ENCODE results near the gene ATP2A1. TPM values are rescaled to one million over a fixed set of nuclear protein-coding genes. Genes with fewer than 3 reads are reported as not detected.

ATP2A1 gene
- total RNA-seq, 1 experiment from 2014 or later: 2.9 TPM

DNA sequence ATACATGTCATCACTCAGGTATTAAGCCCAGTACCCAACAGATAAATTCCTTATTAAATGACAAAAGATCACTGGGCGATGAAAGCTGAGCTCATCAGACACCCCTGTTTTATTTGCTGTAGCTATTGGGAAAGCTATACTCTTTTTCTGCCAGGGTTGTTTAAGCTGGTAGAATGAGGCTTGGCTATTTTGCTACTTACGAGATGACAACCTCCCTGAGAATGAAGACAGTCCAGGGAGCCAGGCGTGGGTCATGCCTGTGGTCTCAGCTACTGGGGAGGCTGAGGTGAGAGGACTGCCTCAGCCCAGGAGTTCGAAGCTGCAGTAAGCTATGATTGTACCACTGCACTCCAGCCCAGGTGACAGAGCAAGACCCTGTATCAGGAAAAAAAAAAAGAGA, 19.0 kb upstream of the ATP2A1 start:
- ATAC-seq: no peak
- intact Hi-C loops (cut with micrococcal nuclease; ENCODE audit: unreplicated experiment): no loop called here
- CTCF ChIA-PET: no interaction called here

More for the DNA sequence above, 19.0 kb upstream of the ATP2A1 start:
- BruUV-seq (replicated peaks): no TSS peak
- H3K9me3 ChIP-seq (ENCODE audit: control insufficient read depth, insufficient read depth, low read depth, low read length): no peaks in the 10 kb centered on the region
- TF ChIP-seq CTCF (IDR thresholded peaks at IDR 0.05) (no peak), TCF7L2 (IDR thresholded peaks at IDR 0.05; ENCODE audit: low read depth, low read length) (no peak), REST (IDR thresholded peaks at IDR 0.05; ENCODE audit: insufficient read depth in 1 of 2, low read depth in 2 of 2, low read length in 1 of 2) (no peak), POLR2AphosphoS5 (IDR thresholded peaks at IDR 0.05; ENCODE audit: low read depth, low read length) (no peak), SIN3A (IDR thresholded peaks at IDR 0.05; ENCODE audit: borderline replicate concordance, insufficient read depth, low read depth, low read length) (no peak)
- no peak overlapping the region for H3K4me3 ChIP-seq (ENCODE audit: low read depth in 2 of 2, low read length in 2 of 2)
- peaks cover 2% of the 10 kb centered on the region for H3K4me1 ChIP-seq (ENCODE audit: control insufficient read depth, insufficient read depth, low read length)
- in situ Hi-C loops (cut with HindIII; ENCODE audit: low pct_unique_long_range_greater_than_20kb, low sequenced_read_pairs): no loop called here
- POLR2A ChIA-PET: interaction anchor here (0.5 kb wide), 1 partner anchor 89 kb away, joined by 3 read pairs; no protein-coding TSS in a partner anchor
- DNase-seq (ENCODE audit: low read depth, low spot score): no peak
- H3K36me3 ChIP-seq (ENCODE audit: control insufficient read depth, insufficient read depth, low read length): no peaks in the 10 kb centered on the region; the same call in 1 of the 2 replicates
- no peaks in the 10 kb centered on the region for H3K27me3 ChIP-seq (ENCODE audit: control insufficient read depth, insufficient read depth, low read length)
- H3K27ac ChIP-seq (ENCODE audit: low read length): no peak overlapping the region

Data from Panc1 (cell line).